CD14-positive monocyte (primary cell): ENCODE data around the gene TLCD2. TPM values are rescaled to one million over a fixed set of nuclear protein-coding genes. Genes with fewer than 3 reads are reported as not detected.
A peak's percentile ranks its signal among the peaks of the same experiment; 100 is the strongest.
"Not testable (repeated sequence)": the region's sequence is repeated elsewhere in the genome, so short reads cannot be mapped to it uniquely, and the experiment has no call there.

ENCODE experiments used
- DNase-seq, 3 donors: peaks; one replicate each; pipeline ENCODE4 v3.0.0-alpha.2; 2011 to 2022
- H2AFZ ChIP-seq: 2 replicates; pipeline ENCODE4 v1.6.0; 2012; ENCODE audit warnings: mild to moderate bottlenecking, low read depth, low read length, inconsistent platforms; ENCODE audit not compliant: insufficient read depth, poor library complexity, severe bottlenecking
- H3K27ac ChIP-seq, 2 donors: 1 replicate in 1 of 2; 2 replicates in 1 of 2; pipeline ENCODE4 v1.5.1; 2012 to 2013; ENCODE audit warnings: low read length in 2 of 2, control low read depth in 1 of 2, inconsistent platforms in 1 of 2, low read depth in 1 of 2, mild to moderate bottlenecking in 1 of 2
- H3K27me3 ChIP-seq, 2 donors: one replicate each; pipeline versions ENCODE4 v1.6.0 to v1.6.1; 2011 to 2013; ENCODE audit warnings: low read length in 2 of 2; ENCODE audit not compliant: control insufficient read depth in 2 of 2, insufficient read depth in 2 of 2
- H3K36me3 ChIP-seq, 2 donors: replicated peaks in 1 of 2; 1 replicate in 1 of 2; 2 replicates in 1 of 2; pipeline versions ENCODE4 v1.5.1 to v1.6.1; 2012 to 2013; ENCODE audit warnings: low read length in 2 of 2, control low read depth in 1 of 2, inconsistent platforms in 1 of 2, mild to moderate bottlenecking in 1 of 2; ENCODE audit not compliant: insufficient read depth in 2 of 2, control insufficient read depth in 1 of 2
- H3K4me1 ChIP-seq, 2 donors: 1 replicate in 1 of 2; 2 replicates in 1 of 2; pipeline versions ENCODE4 v1.5.1 to v1.6.1; 2012 to 2013; ENCODE audit warnings: low read length in 2 of 2, control low read depth in 1 of 2, inconsistent platforms in 1 of 2, mild to moderate bottlenecking in 1 of 2, moderate library complexity in 1 of 2; ENCODE audit not compliant: insufficient read depth in 2 of 2, control insufficient read depth in 1 of 2
- H3K4me2 ChIP-seq: replicated peaks from 2 replicates; pipeline ENCODE3; 2012; ENCODE audit warnings: low read length, moderate library complexity, mild to moderate bottlenecking; ENCODE audit not compliant: poor library complexity, severe bottlenecking; ENCODE audit errors: extremely low read depth
- H3K4me3 ChIP-seq, 3 experiments: fragments of 200-600 bp in 1 of 3; sonication (generic) in 1 of 3; replicated peaks in 1 of 3; 1 replicate in 2 of 3; 2 replicates in 1 of 3; pipeline ENCODE4 v1.5.1; 2011 to 2013; ENCODE audit warnings: low read length in 3 of 3, mild to moderate bottlenecking in 3 of 3, control low read depth in 2 of 3, low read depth in 2 of 3, inconsistent platforms in 1 of 3, moderate library complexity in 1 of 3
- H3K79me2 ChIP-seq: 2 replicates; pipeline ENCODE4 v1.6.0; 2012; ENCODE audit warnings: mild to moderate bottlenecking, control low read depth, inconsistent platforms, low read length, moderate library complexity; ENCODE audit not compliant: insufficient read depth
- H3K9ac ChIP-seq: 2 replicates; pipeline ENCODE4 v1.6.0; 2017; ENCODE audit warnings: low read length, mild to moderate bottlenecking; ENCODE audit not compliant: insufficient read depth, poor library complexity, severe bottlenecking
- H3K9me3 ChIP-seq, 2 donors: replicated peaks in 1 of 2; 1 replicate in 1 of 2; 2 replicates in 1 of 2; pipeline versions ENCODE4 v1.5.1 to v1.6.1; 2012 to 2013; ENCODE audit warnings: low read length in 2 of 2, control low read depth in 1 of 2; ENCODE audit not compliant: control insufficient read depth in 1 of 2, insufficient read depth in 1 of 2
- H4K20me1 ChIP-seq: 2 replicates; pipeline ENCODE4 v1.6.0; 2012; ENCODE audit warnings: mild to moderate bottlenecking, low read length, control low read depth, moderate library complexity; ENCODE audit not compliant: insufficient read depth
- H3K27ac Mint-ChIP-seq, 7 donors: one replicate each; pipeline ENCODE4 v1.8.0; 2020; ENCODE audit warnings: mild to moderate bottlenecking in 7 of 7, mixed read lengths in 7 of 7, moderate library complexity in 6 of 7, inconsistent platforms in 2 of 7
- H3K27me3 Mint-ChIP-seq, 3 donors: one replicate each; pipeline ENCODE4 v1.8.0; 2021 to 2022; ENCODE audit warnings: low read depth in 3 of 3, mild to moderate bottlenecking in 3 of 3, mixed read lengths in 3 of 3, moderate library complexity in 3 of 3, inconsistent platforms in 1 of 3
- H3K36me3 Mint-ChIP-seq, 2 donors: one replicate each; pipeline ENCODE4 v1.8.0; 2020; ENCODE audit warnings: mixed read lengths in 2 of 2, inconsistent platforms in 1 of 2, mild to moderate bottlenecking in 1 of 2
- H3K4me1 Mint-ChIP-seq: one replicate; pipeline ENCODE4 v1.8.0; 2020; ENCODE audit warnings: mild to moderate bottlenecking, mixed read lengths
- H3K4me3 Mint-ChIP-seq, 2 donors: one replicate each; pipeline ENCODE4 v1.8.0; 2020; ENCODE audit warnings: mild to moderate bottlenecking in 2 of 2, mixed read lengths in 2 of 2, moderate library complexity in 1 of 2
- H3K9me3 Mint-ChIP-seq, 7 donors: one replicate each; pipeline ENCODE4 v1.8.0; 2020 to 2022; ENCODE audit warnings: mixed read lengths in 7 of 7, mild to moderate bottlenecking in 6 of 7, moderate library complexity in 6 of 7, inconsistent platforms in 2 of 7
- WGBS: methylation state at CpG from one replicate; pipeline ENCODE4 v1.1.5; 2013; ENCODE audit warnings: missing lambda C conversion rate; ENCODE audit not compliant: insufficient coverage; 5-methylcytosine and 5-hydroxymethylcytosine counted together
- intact Hi-C, 2 donors: fragments of 100-400 bp; cut with micrococcal nuclease; formaldehyde crosslinking; loops; one replicate each; pipeline versions ENCODE4 v1.15.0 to v1.15.1; 2023
- polyA plus RNA-seq, 3 donors: library from polyadenylated mRNA; depleted of rRNA in 1 of 3; unstranded in 2 of 3; stranded (reverse) in 1 of 3; fragments of 300-500 nt in 2 of 3; fragments of >200 nt in 1 of 3; fragmentation: Illumina TruSeq in 2 of 3; gene quantifications; 1 replicate in 2 of 3; 2 replicates in 1 of 3; pipeline ENCODE4 v1.2.3, GENCODE V29; 2012 to 2021
- TF ChIP-seq, protein P1 (sequence below): fragments of 200-600 bp; IDR thresholded peaks from one replicate; pipeline ENCODE4 v1.8.0; 2022; ENCODE audit warnings: antibody characterized with exemption, mild to moderate bottlenecking

Gene TLCD2
- polyA plus RNA-seq, 3 donors, result 0.03 TPM; not detected in 2

DNA sequence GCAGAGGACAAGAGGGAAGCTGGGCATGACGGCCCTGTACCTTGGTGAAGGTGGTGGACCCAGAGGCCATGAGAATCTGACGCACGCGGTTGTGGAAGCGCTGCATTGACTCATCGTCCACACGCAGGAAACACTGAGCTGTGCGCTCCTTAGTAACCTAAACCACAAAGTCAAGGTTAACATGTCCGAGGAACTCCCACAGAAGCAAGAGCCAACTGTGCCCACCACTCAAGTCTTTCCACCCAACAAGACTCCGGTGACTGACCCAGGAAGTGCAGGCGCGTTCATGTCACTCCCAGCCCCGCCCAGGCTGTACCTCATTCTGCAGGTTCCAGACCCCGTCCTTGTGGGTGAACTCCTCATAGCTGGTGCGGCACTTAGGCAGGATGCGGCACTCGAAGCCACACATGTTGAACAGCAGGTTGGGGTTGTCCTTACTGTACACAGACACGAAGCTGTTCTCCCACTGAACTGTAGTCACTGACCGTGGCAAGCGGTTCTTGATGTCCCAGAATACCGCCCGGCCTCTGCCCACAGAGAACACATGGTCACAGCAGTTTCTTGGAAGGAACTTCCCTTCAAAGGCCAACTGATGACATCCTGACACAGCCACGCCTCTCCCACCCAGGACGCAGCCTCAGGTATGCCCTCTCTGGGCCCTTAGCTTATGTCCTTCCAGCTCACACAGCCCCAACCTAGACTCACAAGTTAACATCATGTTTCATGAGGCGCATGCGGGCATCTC lies 37.0 kb downstream of the TLCD2 start:
- intact Hi-C loops, result loop anchor here (5.0 to 10.0 kb wide), 3 partner anchors 34 to 112 kb away; no protein-coding TSS in a partner anchor
- Histone ChIP-seq H4K20me1 (peaks cover 86% of the 10 kb centered on the region), H3K4me1 (no peaks in the 10 kb centered on the region), H3K4me2 (no peak overlapping the region), H3K79me2 (peaks cover 15% of the 10 kb centered on the region), H3K27ac (peak overlapping the region in 1 of 2 donors; percentile 14), H3K9ac (no peak overlapping the region), H2AFZ (no peak overlapping the region), H3K27me3 (no peaks in the 10 kb centered on the region), H3K4me3 (no peak overlapping the region), H3K9me3 (no peaks in the 10 kb centered on the region), H3K36me3 (peaks cover 80 to 99% of the 10 kb centered on the region in 2 donors)
- Mint-ChIP-seq H3K9me3 (no peaks in the 10 kb centered on the region), H3K27me3 (peaks cover 0 to under 1% (median 0%) of the 10 kb centered on the region in 3 donors), H3K36me3 (peaks cover 89 to 97% of the 10 kb centered on the region in 2 donors), H3K4me3 (no peak overlapping the region), H3K4me1 (peaks cover 6% of the 10 kb centered on the region), H3K27ac (peak overlapping the region in 3 of 7 donors; percentile 10 to 71 (median 42))
- WGBS, result 84% methylated on average over 26 of the region's 26 CpGs
- DNase-seq, result no peak
- TF ChIP-seq, protein P1, sequence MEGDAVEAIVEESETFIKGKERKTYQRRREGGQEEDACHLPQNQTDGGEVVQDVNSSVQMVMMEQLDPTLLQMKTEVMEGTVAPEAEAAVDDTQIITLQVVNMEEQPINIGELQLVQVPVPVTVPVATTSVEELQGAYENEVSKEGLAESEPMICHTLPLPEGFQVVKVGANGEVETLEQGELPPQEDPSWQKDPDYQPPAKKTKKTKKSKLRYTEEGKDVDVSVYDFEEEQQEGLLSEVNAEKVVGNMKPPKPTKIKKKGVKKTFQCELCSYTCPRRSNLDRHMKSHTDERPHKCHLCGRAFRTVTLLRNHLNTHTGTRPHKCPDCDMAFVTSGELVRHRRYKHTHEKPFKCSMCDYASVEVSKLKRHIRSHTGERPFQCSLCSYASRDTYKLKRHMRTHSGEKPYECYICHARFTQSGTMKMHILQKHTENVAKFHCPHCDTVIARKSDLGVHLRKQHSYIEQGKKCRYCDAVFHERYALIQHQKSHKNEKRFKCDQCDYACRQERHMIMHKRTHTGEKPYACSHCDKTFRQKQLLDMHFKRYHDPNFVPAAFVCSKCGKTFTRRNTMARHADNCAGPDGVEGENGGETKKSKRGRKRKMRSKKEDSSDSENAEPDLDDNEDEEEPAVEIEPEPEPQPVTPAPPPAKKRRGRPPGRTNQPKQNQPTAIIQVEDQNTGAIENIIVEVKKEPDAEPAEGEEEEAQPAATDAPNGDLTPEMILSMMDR, result no peak

DNA sequence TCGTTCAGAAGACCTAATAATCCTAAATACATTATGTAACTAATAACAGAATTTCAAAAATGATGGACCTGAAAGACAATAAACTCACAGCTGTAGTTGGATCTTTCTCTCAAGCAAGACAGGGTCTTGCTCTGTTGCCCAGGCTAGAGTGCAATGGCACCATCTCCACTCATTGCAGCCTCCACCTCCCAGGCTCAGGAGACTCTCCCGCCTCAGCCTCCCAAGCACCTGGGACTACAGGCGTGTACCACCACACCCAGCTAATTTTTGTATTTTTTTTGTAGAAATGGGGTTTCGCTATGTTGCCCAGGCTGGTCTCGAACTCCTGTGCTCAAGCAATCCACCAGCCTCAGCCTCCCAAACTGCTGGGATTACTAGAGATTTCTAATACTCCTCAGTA lies 46.2 kb downstream of the TLCD2 start:
- Mint-ChIP-seq H3K27ac (peak overlapping the region in 1 of 7 donors; percentile 32), H3K36me3 (peaks cover 72 to 98% of the 10 kb centered on the region in 2 donors)
- H3K4me3 Mint-ChIP-seq, H3K4me1 Mint-ChIP-seq, H3K4me3 ChIP-seq, DNase-seq, H3K27me3 Mint-ChIP-seq, H3K9ac ChIP-seq, H3K9me3 ChIP-seq, H2AFZ ChIP-seq, intact Hi-C loops, H3K4me2 ChIP-seq, H3K9me3 Mint-ChIP-seq, H3K4me1 ChIP-seq, H3K27me3 ChIP-seq: not testable (repeated sequence)
- H3K27ac ChIP-seq, result peak overlapping the region in 1 of 2 donors; percentile 20
- H3K36me3 ChIP-seq, result peaks cover 82 to 93% of the 10 kb centered on the region in 2 donors
- WGBS, result no CpG with 5 or more reads among the region's 5 CpGs
- peaks cover 76% of the 10 kb centered on the region for H4K20me1 ChIP-seq
- H3K79me2 ChIP-seq, result peaks cover 41% of the 10 kb centered on the region
